Sigmoid colon (tissue), 7 donors: ENCODE results near the gene PSORS1C2. TPM values are rescaled to one million over a fixed set of nuclear protein-coding genes. Genes with fewer than 3 reads are reported as not detected.

ENCODE experiments used
- DNase-seq: peaks from one replicate; pipeline ENCODE4 v3.0.0-alpha.2; 2019
- H3K27ac ChIP-seq, 4 donors: fragments of 200-600 bp; sonication (generic); one replicate each; pipeline ENCODE4 v1.5.1; 2016 to 2019; ENCODE audit warnings: mild to moderate bottlenecking in 1 of 4
- H3K27me3 ChIP-seq, 3 donors: fragments of 200-600 bp; sonication (generic); one replicate each; pipeline ENCODE4 v1.5.1; 2019; ENCODE audit warnings: mild to moderate bottlenecking in 1 of 3
- H3K36me3 ChIP-seq, 4 donors: fragments of 200-600 bp; sonication (generic); one replicate each; pipeline ENCODE4 v1.5.1; 2016 to 2019
- H3K4me1 ChIP-seq, 4 donors: fragments of 200-600 bp; sonication (generic); one replicate each; pipeline ENCODE4 v1.5.1; 2017 to 2019
- H3K4me3 ChIP-seq, 4 donors: fragments of 200-600 bp; sonication (generic); one replicate each; pipeline ENCODE4 v1.5.1; 2017 to 2019; ENCODE audit warnings: mild to moderate bottlenecking in 2 of 4, moderate library complexity in 1 of 4
- H3K9me3 ChIP-seq, 4 donors: fragments of 200-600 bp in 3 of 4; sonication (generic) in 3 of 4; one replicate each; pipeline versions ENCODE4 v1.5.1 to v1.6.1; 2013 to 2019
- CTCF ChIP-seq, 4 experiments: fragments of 450-650 bp in 3 of 4; fragments of 200-600 bp in 1 of 4; IDR thresholded peaks; one replicate each; pipeline ENCODE4 v1.5.1; 2016 to 2019; ENCODE audit warnings: antibody characterized with exemption in 4 of 4, mild to moderate bottlenecking in 3 of 4, moderate library complexity in 2 of 4
- EP300 ChIP-seq, 4 donors: sonication (generic); formaldehyde crosslinking; IDR thresholded peaks; one replicate each; pipeline ENCODE4 v1.6.1; 2017; ENCODE audit warnings: antibody characterized with exemption in 4 of 4
- POLR2A ChIP-seq, 2 donors: fragments of 450-650 bp; IDR thresholded peaks; one replicate each; pipeline ENCODE4 v1.6.1; 2016; ENCODE audit warnings: antibody characterized with exemption in 2 of 2, mild to moderate bottlenecking in 2 of 2, moderate library complexity in 2 of 2
- POLR2AphosphoS5 ChIP-seq, 4 donors: sonication (generic); formaldehyde crosslinking; IDR thresholded peaks; one replicate each; pipeline ENCODE4 v1.6.1; 2017; ENCODE audit warnings: antibody characterized with exemption in 4 of 4
- WGBS, 2 donors: extraction: QIAGEN DNeasy Blood & Tissue Kit; methylation state at CpG; one replicate each; pipeline ENCODE4 v1.1.7; 2013; 5-methylcytosine and 5-hydroxymethylcytosine counted together
- intact Hi-C: fragments of 100-400 bp; cut with DNase I; formaldehyde crosslinking; loops from one replicate; pipeline ENCODE4 v1.15.1; 2023
- polyA plus RNA-seq, 3 donors: library from polyadenylated mRNA; stranded (reverse); fragments of 200-250 nt; gene quantifications; one replicate each; pipeline ENCODE4 v1.2.3, GENCODE V29; 2013
- total RNA-seq, 4 donors: library from RNA; depleted of rRNA; stranded (reverse); fragments of >200 nt; gene quantifications; one replicate each; pipeline ENCODE4 v1.1.0, GENCODE V29; 2016
- donor health status: healthy with polysubstance abuse.
- donor health status: Bipolar disorder and iron deficiency.
- donor health status: healthy.

Gene PSORS1C2
- total and polyA plus RNA-seq, 7 donors: not detected

DNA sequence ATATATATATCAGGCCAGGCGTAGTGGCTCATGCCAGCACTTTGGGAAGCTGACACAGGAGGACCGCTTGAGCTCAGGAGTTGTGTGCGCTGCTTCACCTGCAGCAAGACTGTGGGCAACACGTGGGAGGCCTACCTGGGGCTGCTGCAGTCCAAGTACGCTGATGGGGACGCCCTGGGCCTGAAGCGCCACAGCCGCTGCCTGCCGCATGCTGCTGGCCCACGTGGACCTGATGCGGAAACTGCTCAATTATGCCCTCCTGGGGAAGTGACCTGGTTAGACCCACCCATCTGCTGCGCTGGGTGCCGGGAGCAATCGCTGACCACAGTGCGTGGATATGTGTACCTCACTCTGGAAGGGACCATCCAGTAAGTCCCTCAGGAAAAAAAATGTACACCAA is 1.8 kb upstream of the PSORS1C2 start:
- Histone ChIP-seq H3K36me3 (peaks cover 0 to 9% (median 2%) of the 10 kb centered on the region in 4 donors), H3K4me3 (no peak overlapping the region), H3K4me1 (peaks cover 0 to 23% (median 12%) of the 10 kb centered on the region in 4 donors), H3K27me3 (no peaks in the 10 kb centered on the region), H3K27ac (no peak overlapping the region), H3K9me3 (no peaks in the 10 kb centered on the region)
- WGBS, 2 donors: 85 to 87% methylated on average over 15 of the region's 15 CpGs
- TF ChIP-seq EP300 (IDR thresholded peaks at IDR 0.05): no peak
- TF ChIP-seq POLR2A (IDR thresholded peaks at IDR 0.05): no peak
- TF ChIP-seq POLR2AphosphoS5 (IDR thresholded peaks at IDR 0.05): no peak
- TF ChIP-seq CTCF (IDR thresholded peaks at IDR 0.05): no peak
- DNase-seq: no peak
- intact Hi-C loops: no loop called here

- H3K36me3 ChIP-seq: peaks cover 0 to 3% (median 1%) of the 10 kb centered on the region in 4 donors
- no peak overlapping the region for H3K27ac ChIP-seq
- no peaks in the 10 kb centered on the region for H3K27me3 ChIP-seq
- 52 to 60% methylated on average over 4 of the region's 4 CpGs for WGBS, 2 donors
- no peak for DNase-seq
- no peaks in the 10 kb centered on the region for H3K9me3 ChIP-seq
- intact Hi-C loops: loop anchor here (5.0 kb wide), 1 partner anchor 133 kb away; the partner anchor contains the start of gene HLA-C
- peaks cover 0 to 23% (median 12%) of the 10 kb centered on the region in 4 donors for H3K4me1 ChIP-seq
- no peak overlapping the region for H3K4me3 ChIP-seq
- no peak for TF ChIP-seq POLR2A (IDR thresholded peaks at IDR 0.05)
- no peak for TF ChIP-seq CTCF (IDR thresholded peaks at IDR 0.05)
- no peak for TF ChIP-seq EP300 (IDR thresholded peaks at IDR 0.05)
- no peak for TF ChIP-seq POLR2AphosphoS5 (IDR thresholded peaks at IDR 0.05)
Measured at GRCh38 chr6:31139599-31139998, 733 bp upstream of the PSORS1C2 start.

- no peak overlapping the region for H3K4me3 ChIP-seq
- no peaks in the 10 kb centered on the region for H3K27me3 ChIP-seq
- H3K9me3 ChIP-seq: no peaks in the 10 kb centered on the region
- H3K36me3 ChIP-seq: no peaks in the 10 kb centered on the region
- TF ChIP-seq POLR2AphosphoS5 (IDR thresholded peaks at IDR 0.05) (no peak), EP300 (IDR thresholded peaks at IDR 0.05) (no peak), CTCF (IDR thresholded peaks at IDR 0.05) (no peak), POLR2A (IDR thresholded peaks at IDR 0.05) (no peak)
- intact Hi-C loops: loop anchor here (5.0 kb wide), 1 partner anchor 137 kb away; the partner anchor contains the start of gene HLA-C
- H3K4me1 ChIP-seq: peaks cover 0 to 11% (median 7%) of the 10 kb centered on the region in 4 donors
- no peak for DNase-seq
- 84 to 86% methylated on average over 10 of the region's 10 CpGs for WGBS, 2 donors
- no peak overlapping the region for H3K27ac ChIP-seq
Measured at GRCh38 chr6:31135710-31136109, 3.2 kb downstream of the PSORS1C2 start.

GRCh38 chr6:31132806-31133205 is 6.1 kb downstream of the PSORS1C2 start:
- WGBS, 2 donors: 80 to 86% methylated on average over 6 of the region's 6 CpGs
- Histone ChIP-seq H3K27ac (no peak overlapping the region), H3K27me3 (no peaks in the 10 kb centered on the region), H3K4me1 (peaks cover 0 to 8% (median 3%) of the 10 kb centered on the region in 4 donors), H3K4me3 (no peak overlapping the region), H3K9me3 (no peaks in the 10 kb centered on the region), H3K36me3 (no peaks in the 10 kb centered on the region)
- intact Hi-C loops: no loop called here
- DNase-seq: no peak
- no peak for TF ChIP-seq EP300 (IDR thresholded peaks at IDR 0.05)
- no peak for TF ChIP-seq POLR2AphosphoS5 (IDR thresholded peaks at IDR 0.05)
- TF ChIP-seq CTCF (IDR thresholded peaks at IDR 0.05): no peak
- TF ChIP-seq POLR2A (IDR thresholded peaks at IDR 0.05): no peak

GRCh38 chr6:31131595-31131994 is 7.3 kb downstream of the PSORS1C2 start:
- 75 to 91% methylated on average over 3 of the region's 3 CpGs for WGBS, 2 donors
- TF ChIP-seq POLR2AphosphoS5 (IDR thresholded peaks at IDR 0.05) (no peak), POLR2A (IDR thresholded peaks at IDR 0.05) (no peak), CTCF (IDR thresholded peaks at IDR 0.05) (no peak), EP300 (IDR thresholded peaks at IDR 0.05) (no peak)
- intact Hi-C loops: no loop called here
- Histone ChIP-seq H3K27me3 (no peaks in the 10 kb centered on the region), H3K4me1 (no peaks in the 10 kb centered on the region), H3K36me3 (no peaks in the 10 kb centered on the region), H3K27ac (no peak overlapping the region), H3K4me3 (no peak overlapping the region), H3K9me3 (no peaks in the 10 kb centered on the region)
- DNase-seq: no peak
